ENCODE results near the gene SAXO2. TPM values are rescaled to one million over a fixed set of nuclear protein-coding genes. Genes with fewer than 3 reads are reported as not detected.
"Not testable (repeated sequence)": the region's sequence is repeated elsewhere in the genome, so short reads cannot be mapped to it uniquely, and the experiment has no call there.

The SAXO2 gene
- total and polyA plus RNA-seq, 4 donors: 1.9 to 5.1 (median 2.5) TPM; not detected in 1

GRCh38 chr15:82241836-82242499, 20.6 kb upstream of the SAXO2 start:
- H3K27me3 ChIP-seq (ENCODE audit: control insufficient read depth in 1 of 2, insufficient read depth in 2 of 2, low read length in 1 of 2); H3K36me3 ChIP-seq (ENCODE audit: control insufficient read depth in 1 of 2, insufficient read depth in 2 of 2, low read length in 1 of 2); H3K4me1 ChIP-seq (ENCODE audit: control insufficient read depth in 1 of 2, insufficient read depth in 2 of 2, low read length in 2 of 2); H3K9me3 ChIP-seq (ENCODE audit: control insufficient read depth, low read length); intact Hi-C loops (cut with DNase I); DNase-seq; ATAC-seq (ENCODE audit: low FRiP score); H3K4me3 ChIP-seq (ENCODE audit: low read length in 2 of 2); H3K27ac ChIP-seq (ENCODE audit: low read depth in 1 of 2, low read length in 2 of 2): not testable (repeated sequence)
- WGBS, 2 donors: 80 to 85% methylated on average over 1 of the region's 1 CpG

- ATAC-seq (ENCODE audit: low FRiP score); H3K4me1 ChIP-seq (ENCODE audit: control insufficient read depth in 1 of 2, insufficient read depth in 2 of 2, low read length in 2 of 2); intact Hi-C loops (cut with DNase I); H3K4me3 ChIP-seq (ENCODE audit: low read length in 2 of 2); H3K36me3 ChIP-seq (ENCODE audit: control insufficient read depth in 1 of 2, insufficient read depth in 2 of 2, low read length in 1 of 2); H3K27me3 ChIP-seq (ENCODE audit: control insufficient read depth in 1 of 2, insufficient read depth in 2 of 2, low read length in 1 of 2); DNase-seq; H3K9me3 ChIP-seq (ENCODE audit: control insufficient read depth, low read length); H3K27ac ChIP-seq (ENCODE audit: low read depth in 1 of 2, low read length in 2 of 2): not testable (repeated sequence)
- whole genome bisulfite sequencing, 2 donors: 71 to 73% methylated on average over 3 of the region's 5 CpGs
Observed at GRCh38 chr15:82243644-82244043, 19.0 kb upstream of the SAXO2 start.

- H3K27ac ChIP-seq (ENCODE audit: low read depth in 1 of 2, low read length in 2 of 2); DNase-seq; H3K27me3 ChIP-seq (ENCODE audit: control insufficient read depth in 1 of 2, insufficient read depth in 2 of 2, low read length in 1 of 2); H3K4me1 ChIP-seq (ENCODE audit: control insufficient read depth in 1 of 2, insufficient read depth in 2 of 2, low read length in 2 of 2); ATAC-seq (ENCODE audit: low FRiP score); H3K4me3 ChIP-seq (ENCODE audit: low read length in 2 of 2); H3K36me3 ChIP-seq (ENCODE audit: control insufficient read depth in 1 of 2, insufficient read depth in 2 of 2, low read length in 1 of 2); intact Hi-C loops (cut with DNase I); H3K9me3 ChIP-seq (ENCODE audit: control insufficient read depth, low read length): not testable (repeated sequence)
- 93 to 95% methylated on average over 5 of the region's 5 CpGs for WGBS, 2 donors
Observed at GRCh38 chr15:82245956-82246355, 16.7 kb upstream of the SAXO2 start.

GRCh38 chr15:82248261-82248660, 14.4 kb upstream of the SAXO2 start:
- H3K4me1 ChIP-seq (ENCODE audit: control insufficient read depth in 1 of 2, insufficient read depth in 2 of 2, low read length in 2 of 2); DNase-seq; H3K36me3 ChIP-seq (ENCODE audit: control insufficient read depth in 1 of 2, insufficient read depth in 2 of 2, low read length in 1 of 2); H3K27ac ChIP-seq (ENCODE audit: low read depth in 1 of 2, low read length in 2 of 2); H3K9me3 ChIP-seq (ENCODE audit: control insufficient read depth, low read length); H3K4me3 ChIP-seq (ENCODE audit: low read length in 2 of 2); intact Hi-C loops (cut with DNase I); ATAC-seq (ENCODE audit: low FRiP score); H3K27me3 ChIP-seq (ENCODE audit: control insufficient read depth in 1 of 2, insufficient read depth in 2 of 2, low read length in 1 of 2): not testable (repeated sequence)
- 81 to 89% methylated on average over 3 of the region's 3 CpGs for WGBS, 2 donors

GRCh38 chr15:82261566-82262421, 824 bp upstream of the SAXO2 start:
- DNase-seq (peak; percentile 49 to 72), ATAC-seq (ENCODE audit: low FRiP score) (peak; percentile 3)
- H3K36me3 ChIP-seq (ENCODE audit: control insufficient read depth in 1 of 2, insufficient read depth in 2 of 2, low read length in 1 of 2); H3K9me3 ChIP-seq (ENCODE audit: control insufficient read depth, low read length); H3K27me3 ChIP-seq (ENCODE audit: control insufficient read depth in 1 of 2, insufficient read depth in 2 of 2, low read length in 1 of 2); H3K4me1 ChIP-seq (ENCODE audit: control insufficient read depth in 1 of 2, insufficient read depth in 2 of 2, low read length in 2 of 2); intact Hi-C loops (cut with DNase I): not testable (repeated sequence)
- H3K27ac ChIP-seq (ENCODE audit: low read depth in 1 of 2, low read length in 2 of 2): peak overlapping the region in 1 of 2 donors; percentile 20
- WGBS, 2 donors: 2 to 3% methylated on average over 18 to 19 of the region's 19 CpGs
- peak overlapping the region; percentile 53 to 88 for H3K4me3 ChIP-seq (ENCODE audit: low read length in 2 of 2)

- 13 to 17% methylated on average over 3 of the region's 3 CpGs for WGBS, 2 donors
- peak overlapping the region in 1 of 2 donors; percentile 53 for H3K4me3 ChIP-seq (ENCODE audit: low read length in 2 of 2)
- H3K27ac ChIP-seq (ENCODE audit: low read depth in 1 of 2, low read length in 2 of 2): no peak overlapping the region
- ATAC-seq (ENCODE audit: low FRiP score): no peak
- intact Hi-C loops (cut with DNase I): no loop called here
- H3K9me3 ChIP-seq (ENCODE audit: control insufficient read depth, low read length): no peaks in the 10 kb centered on the region
- H3K4me1 ChIP-seq (ENCODE audit: control insufficient read depth in 1 of 2, insufficient read depth in 2 of 2, low read length in 2 of 2): peaks cover 2 to 4% of the 10 kb centered on the region in 2 donors
- no peaks in the 10 kb centered on the region for H3K27me3 ChIP-seq (ENCODE audit: control insufficient read depth in 1 of 2, insufficient read depth in 2 of 2, low read length in 1 of 2)
- no peak for DNase-seq
- H3K36me3 ChIP-seq (ENCODE audit: control insufficient read depth in 1 of 2, insufficient read depth in 2 of 2, low read length in 1 of 2): peaks cover 0 to 2% of the 10 kb centered on the region in 2 donors
Observed at GRCh38 chr15:82263350-82263749, 732 bp downstream of the SAXO2 start.

- ATAC-seq (ENCODE audit: low FRiP score); DNase-seq; H3K27ac ChIP-seq (ENCODE audit: low read depth in 1 of 2, low read length in 2 of 2); H3K36me3 ChIP-seq (ENCODE audit: control insufficient read depth in 1 of 2, insufficient read depth in 2 of 2, low read length in 1 of 2); intact Hi-C loops (cut with DNase I); H3K9me3 ChIP-seq (ENCODE audit: control insufficient read depth, low read length); H3K4me1 ChIP-seq (ENCODE audit: control insufficient read depth in 1 of 2, insufficient read depth in 2 of 2, low read length in 2 of 2); H3K4me3 ChIP-seq (ENCODE audit: low read length in 2 of 2); H3K27me3 ChIP-seq (ENCODE audit: control insufficient read depth in 1 of 2, insufficient read depth in 2 of 2, low read length in 1 of 2): not testable (repeated sequence)
- WGBS, 2 donors: 70 to 86% methylated on average over 2 of the region's 2 CpGs
Observed at GRCh38 chr15:82267137-82267536, 4.5 kb downstream of the SAXO2 start.

- ATAC-seq (ENCODE audit: low FRiP score); intact Hi-C loops (cut with DNase I); DNase-seq; H3K9me3 ChIP-seq (ENCODE audit: control insufficient read depth, low read length); H3K4me1 ChIP-seq (ENCODE audit: control insufficient read depth in 1 of 2, insufficient read depth in 2 of 2, low read length in 2 of 2); H3K27ac ChIP-seq (ENCODE audit: low read depth in 1 of 2, low read length in 2 of 2); H3K4me3 ChIP-seq (ENCODE audit: low read length in 2 of 2); H3K27me3 ChIP-seq (ENCODE audit: control insufficient read depth in 1 of 2, insufficient read depth in 2 of 2, low read length in 1 of 2); H3K36me3 ChIP-seq (ENCODE audit: control insufficient read depth in 1 of 2, insufficient read depth in 2 of 2, low read length in 1 of 2): not testable (repeated sequence)
- WGBS, 2 donors: 32 to 66% methylated on average over 2 of the region's 2 CpGs
Observed at GRCh38 chr15:82268454-82268853, 5.8 kb downstream of the SAXO2 start.

- intact Hi-C loops (cut with DNase I): no loop called here
- H3K9me3 ChIP-seq (ENCODE audit: control insufficient read depth, low read length): no peaks in the 10 kb centered on the region
- no peaks in the 10 kb centered on the region for H3K4me1 ChIP-seq (ENCODE audit: control insufficient read depth in 1 of 2, insufficient read depth in 2 of 2, low read length in 2 of 2)
- H3K27ac ChIP-seq (ENCODE audit: low read depth in 1 of 2, low read length in 2 of 2): no peak overlapping the region
- ATAC-seq (ENCODE audit: low FRiP score) (no peak), DNase-seq (no peak)
- H3K27me3 ChIP-seq (ENCODE audit: control insufficient read depth in 1 of 2, insufficient read depth in 2 of 2, low read length in 1 of 2): no peaks in the 10 kb centered on the region
- 82 to 83% methylated on average over 2 of the region's 2 CpGs for whole genome bisulfite sequencing, 2 donors
- H3K4me3 ChIP-seq (ENCODE audit: low read length in 2 of 2): no peak overlapping the region
- no peaks in the 10 kb centered on the region for H3K36me3 ChIP-seq (ENCODE audit: control insufficient read depth in 1 of 2, insufficient read depth in 2 of 2, low read length in 1 of 2)
Observed at GRCh38 chr15:82272154-82272553, 9.5 kb downstream of the SAXO2 start.

Data from aorta (tissue), 5 donors.